HepG2 (cell line): ENCODE results near the gene NARF. TPM values are rescaled to one million over a fixed set of nuclear protein-coding genes. Genes with fewer than 3 reads are reported as not detected.

Source experiments
- ATAC-seq: fragments of 200-7000 bp; cut with Tn5 transposase; 3 replicates; pipeline ENCODE4 v1.9.1; 2020; ENCODE audit warnings: mild to moderate bottlenecking, moderate library complexity
- BruUV-seq: library from RNA; stranded (reverse); fragments of 400-500 nt; replicated peaks from 2 replicates; lab custom pipeline; 2021; lab: Mats Ljungman, UMichigan
- CTCF ChIA-PET: fragments of 300-600 bp; formaldehyde crosslinking; extraction: SDS; loops from one replicate; lab custom pipeline; 2021; ENCODE audit warnings: low total read pairs, inconsistent platforms, low intra/inter-chr PET ratio; lab: Yijun Ruan, JAX
- POLR2A ChIA-PET: fragments of 350-600 bp; sonication (Branson Sonifier 250); formaldehyde crosslinking; loops from one replicate; lab custom pipeline; 2020; ENCODE audit warnings: antibody characterized with exemption, inconsistent platforms; lab: Yijun Ruan, JAX
- DNase-seq: peaks from one replicate; pipeline ENCODE4 v3.0.0-alpha.2; 2015; ENCODE audit warnings: low spot score
- FAIRE-seq: peaks from 3 replicates; lab custom pipeline; 2011; peaks lifted over from hg19 to GRCh38; lab: Jason Lieb, UNC
- H2AFZ ChIP-seq: one replicate; pipeline ENCODE4 v1.6.1; 2011; ENCODE audit warnings: low read length, inconsistent platforms
- H3K27ac ChIP-seq: fragments of 300-600 bp; 3 replicates; pipeline ENCODE4 v1.8.0; 2011; ENCODE audit warnings: mixed run types, mild to moderate bottlenecking, mixed read lengths, low read length, inconsistent platforms; ENCODE audit not compliant: insufficient read depth; ENCODE audit errors: extremely low read length
- H3K27me3 ChIP-seq, 2 experiments: fragments of 200-600 bp in 1 of 2; 2 replicates in 1 of 2; 3 replicates in 1 of 2; pipeline versions ENCODE4 v1.6.0 to v1.8.0; 2011; ENCODE audit warnings: low read length in 2 of 2, mild to moderate bottlenecking in 2 of 2, moderate library complexity in 2 of 2, inconsistent platforms in 1 of 2; ENCODE audit not compliant: insufficient read depth in 2 of 2, control insufficient read depth in 1 of 2
- H3K36me3 ChIP-seq, 2 experiments: fragments of 200-600 bp in 1 of 2; replicated peaks in 1 of 2; 2 replicates in 1 of 2; 3 replicates in 1 of 2; pipeline versions ENCODE4 v1.5.1 to v1.8.0; 2011; ENCODE audit warnings: low read length in 2 of 2, inconsistent platforms in 1 of 2; ENCODE audit not compliant: insufficient read depth in 2 of 2, control insufficient read depth in 1 of 2
- H3K4me1 ChIP-seq: 2 replicates; pipeline ENCODE4 v1.5.1; 2012; ENCODE audit warnings: low read length, inconsistent platforms; ENCODE audit not compliant: insufficient read depth
- H3K4me2 ChIP-seq: 2 replicates; pipeline ENCODE4 v1.6.0; 2011; ENCODE audit warnings: low read depth, low read length, inconsistent platforms
- H3K4me3 ChIP-seq, 3 experiments: fragments of 200-600 bp in 1 of 3; sonication (generic), shearing (Covaris generic) in 1 of 3; replicated peaks in 1 of 3; 2 replicates each; pipeline ENCODE4 v1.5.1; 2011 to 2016; ENCODE audit warnings: low read length in 3 of 3, inconsistent platforms in 2 of 3, low read depth in 2 of 3, mild to moderate bottlenecking in 2 of 3, control low read depth in 1 of 3, mixed read lengths in 1 of 3; ENCODE audit not compliant: insufficient read depth in 1 of 3
- H3K79me2 ChIP-seq: one replicate; pipeline ENCODE4 v1.6.1; 2011; ENCODE audit warnings: low read length, inconsistent platforms; ENCODE audit not compliant: insufficient read depth
- H3K9ac ChIP-seq: 2 replicates; pipeline ENCODE4 v1.6.0; 2011; ENCODE audit warnings: mild to moderate bottlenecking, low read depth, low read length, inconsistent platforms; ENCODE audit not compliant: insufficient read depth
- H3K9me3 ChIP-seq: 2 replicates; pipeline ENCODE4 v1.5.1; 2012; ENCODE audit warnings: mild to moderate bottlenecking, low read length
- H4K20me1 ChIP-seq: 2 replicates; pipeline ENCODE4 v1.6.0; 2011; ENCODE audit warnings: inconsistent platforms, mild to moderate bottlenecking, low read length, moderate library complexity; ENCODE audit not compliant: insufficient read depth
- CHD4 ChIP-seq: fragments of 200-600 bp; sonication (generic); IDR thresholded peaks from 2 replicates; pipeline ENCODE4 v1.7.0; 2017; ENCODE audit warnings: mild to moderate bottlenecking, low read length, borderline replicate concordance
- FOXA3 ChIP-seq: IDR thresholded peaks from 2 replicates; pipeline ENCODE4 v1.6.1; 2016; ENCODE audit warnings: missing genetic modification reagents, missing compliant biosample characterization
- HIC2 ChIP-seq: sonication (generic); formaldehyde crosslinking; IDR thresholded peaks from 2 replicates; pipeline ENCODE4 v1.9.0; 2022; ENCODE audit warnings: low read depth, missing genetic modification reagents
- HNRNPH1 ChIP-seq: fragments of 200-400 bp; formaldehyde crosslinking; optimal IDR thresholded peaks from 2 replicates; pipeline ENCODE3; 2017; ENCODE audit warnings: mild to moderate bottlenecking, low read depth, low read length
- KDM2A ChIP-seq: sonication (generic); formaldehyde crosslinking; IDR thresholded peaks from 2 replicates; pipeline ENCODE4 v1.4.0; 2020; ENCODE audit warnings: low read depth, missing genetic modification reagents, borderline replicate concordance
- NR2C2 ChIP-seq: sonication (generic); formaldehyde crosslinking; IDR thresholded peaks from 2 replicates; pipeline ENCODE4 v1.4.0; 2020; ENCODE audit warnings: missing genetic modification reagents, mild to moderate bottlenecking, moderate library complexity, borderline replicate concordance
- TMF1 ChIP-seq: sonication (generic); formaldehyde crosslinking; IDR thresholded peaks from 2 replicates; pipeline ENCODE4 v1.8.1; 2022; ENCODE audit warnings: low read depth, missing genetic modification reagents
- TSC22D2 ChIP-seq: sonication (generic); formaldehyde crosslinking; IDR thresholded peaks from 2 replicates; pipeline ENCODE4 v1.5.1; 2020; ENCODE audit warnings: missing genetic modification reagents, mild to moderate bottlenecking, borderline replicate concordance
- XBP1 ChIP-seq: sonication (generic); formaldehyde crosslinking; IDR thresholded peaks from 2 replicates; pipeline ENCODE4 v1.5.0; 2020; ENCODE audit warnings: missing genetic modification reagents
- ZNF362 ChIP-seq: sonication (generic); formaldehyde crosslinking; IDR thresholded peaks from 2 replicates; pipeline ENCODE4 v1.4.0; 2020; ENCODE audit warnings: missing genetic modification reagents, mild to moderate bottlenecking, borderline replicate concordance
- ZNF549 ChIP-seq: sonication (generic); formaldehyde crosslinking; IDR thresholded peaks from 2 replicates; pipeline ENCODE4 v1.5.0; 2020; ENCODE audit warnings: missing genetic modification reagents
- ZNF703 ChIP-seq: sonication (generic); formaldehyde crosslinking; IDR thresholded peaks from 2 replicates; pipeline ENCODE4 v1.5.1; 2020; ENCODE audit warnings: missing genetic modification reagents, mild to moderate bottlenecking, moderate library complexity, borderline replicate concordance
- ZNF790 ChIP-seq: sonication (generic); formaldehyde crosslinking; IDR thresholded peaks from 2 replicates; pipeline ENCODE4 v1.8.0; 2022; ENCODE audit warnings: missing genetic modification reagents, mild to moderate bottlenecking, borderline replicate concordance
- WGBS: methylation state at CpG from one replicate; pipeline ENCODE4 v1.1.6; 2017; ENCODE audit warnings: low lambda C conversion rate; 5-methylcytosine and 5-hydroxymethylcytosine counted together
- in situ Hi-C: cut with HindIII; loops from 2 replicates; pipeline ENCODE4 v1.10.0; 2017; ENCODE audit warnings: low pct_unique_long_range_greater_than_20kb; ENCODE audit not compliant: extremely low pct_ligation_motif_present
- intact Hi-C: fragments of 100-400 bp; cut with micrococcal nuclease; formaldehyde crosslinking; loops from one replicate; pipeline ENCODE4 v1.10.0; 2022; ENCODE audit not compliant: unreplicated experiment
- polyA plus RNA-seq, 8 experiments: library from polyadenylated mRNA; depleted of rRNA in 3 of 8; stranded (reverse) in 7 of 8; unstranded in 1 of 8; fragments of >200 nt; fragmentation: Illumina TruSeq in 4 of 8; extraction: Trizol in 4 of 8; gene quantifications; 2 replicates each; pipeline versions ENCODE4 v1.2.1 to v1.2.3, GENCODE V29; 2011 to 2016; ENCODE audit warnings: low read depth in 4 of 8, missing spikeins in 1 of 8, mixed read lengths in 1 of 8; ENCODE audit not compliant: insufficient read depth in 1 of 8
- total RNA-seq, 5 experiments: library from RNA; depleted of rRNA; stranded (reverse); fragments of >200 nt; fragmentation: Illumina TruSeq; extraction: Trizol; gene quantifications; 2 replicates each; pipeline ENCODE4 v1.2.3, GENCODE V29; 2016; ENCODE audit warnings: low read depth in 1 of 5
- TF ChIP-seq, protein P1 (sequence below): sonication (generic); formaldehyde crosslinking; IDR thresholded peaks from 2 replicates; pipeline ENCODE4 v1.4.0; 2020; ENCODE audit warnings: low read depth, mild to moderate bottlenecking, missing genetic modification reagents

Gene NARF
- total and polyA plus RNA-seq, 2 of the 13 experiments (the other 11 are each of a cell fraction or from before 2014, with no cell fraction given) = 61.1 to 144 TPM

GRCh38 chr17:82525712-82526111 is 67.2 kb downstream of the NARF start:
- WGBS = 67% methylated on average over 4 of the region's 4 CpGs
- POLR2A ChIA-PET = no interaction called here
- Histone ChIP-seq H3K9ac (peak overlapping the region; percentile 63), H2AFZ (no peak overlapping the region), H3K36me3 (peaks cover 5 to 14% of the 10 kb centered on the region in 2 experiments), H3K27ac (peak overlapping the region; percentile 85), H3K4me1 (peaks cover 90% of the 10 kb centered on the region)
- BruUV-seq = no TSS peak
- TF ChIP-seq, protein P1, sequence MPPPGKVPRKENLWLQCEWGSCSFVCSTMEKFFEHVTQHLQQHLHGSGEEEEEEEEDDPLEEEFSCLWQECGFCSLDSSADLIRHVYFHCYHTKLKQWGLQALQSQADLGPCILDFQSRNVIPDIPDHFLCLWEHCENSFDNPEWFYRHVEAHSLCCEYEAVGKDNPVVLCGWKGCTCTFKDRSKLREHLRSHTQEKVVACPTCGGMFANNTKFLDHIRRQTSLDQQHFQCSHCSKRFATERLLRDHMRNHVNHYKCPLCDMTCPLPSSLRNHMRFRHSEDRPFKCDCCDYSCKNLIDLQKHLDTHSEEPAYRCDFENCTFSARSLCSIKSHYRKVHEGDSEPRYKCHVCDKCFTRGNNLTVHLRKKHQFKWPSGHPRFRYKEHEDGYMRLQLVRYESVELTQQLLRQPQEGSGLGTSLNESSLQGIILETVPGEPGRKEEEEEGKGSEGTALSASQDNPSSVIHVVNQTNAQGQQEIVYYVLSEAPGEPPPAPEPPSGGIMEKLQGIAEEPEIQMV (CRISPR knock-in tag) = no peak
- TF ChIP-seq CHD4 (peak; percentile 56; the same call in 1 of the 2 replicates), TMF1 (CRISPR knock-in tag) (no peak), KDM2A (CRISPR knock-in tag) (no peak)
- TF ChIP-seq, all 625 proteins: peak for 1
- peak overlapping the region; percentile 69 for H3K4me2 ChIP-seq
- ATAC-seq (no peak), DNase-seq (no peak), FAIRE-seq (no peak)
- H3K4me3 ChIP-seq = no peak overlapping the region; a peak in 1 of 6 replicates
- peaks cover 98% of the 10 kb centered on the region for H3K79me2 ChIP-seq
- intact Hi-C loops = no loop called here
- H3K27me3 ChIP-seq = no peaks in the 10 kb centered on the region; a peak in 1 of 5 replicates
- CTCF ChIA-PET = no interaction called here
- in situ Hi-C loops = no loop called here
- no peaks in the 10 kb centered on the region for H3K9me3 ChIP-seq
- peaks cover 98% of the 10 kb centered on the region for H4K20me1 ChIP-seq

- in situ Hi-C loops = no loop called here
- Histone ChIP-seq H3K9me3 (no peaks in the 10 kb centered on the region), H3K9ac (no peak overlapping the region), H3K4me3 (no peak overlapping the region), H3K27ac (peak overlapping the region; percentile 38), H4K20me1 (peaks cover 98% of the 10 kb centered on the region), H3K27me3 (no peaks in the 10 kb centered on the region), H3K4me2 (peak overlapping the region; percentile 16), H3K4me1 (peaks cover 90% of the 10 kb centered on the region), H2AFZ (no peak overlapping the region), H3K79me2 (peaks cover 99% of the 10 kb centered on the region), H3K36me3 (peaks cover 5 to 17% of the 10 kb centered on the region in 2 experiments)
- 66% methylated on average over 8 of the region's 8 CpGs for WGBS
- intact Hi-C loops = no loop called here
- POLR2A ChIA-PET = interaction anchor here (1.1 to 1.6 kb wide), 2 partner anchors 10 to 287 kb away, joined by 3 to 4 read pairs; no protein-coding TSS in a partner anchor
- FAIRE-seq (no peak), ATAC-seq (no peak; the same call in 2 of the 3 replicates), DNase-seq (no peak)
- no TSS peak for BruUV-seq
- CTCF ChIA-PET = no interaction called here
- TF ChIP-seq ZNF362 (CRISPR knock-in tag) = peak; percentile 20; the same call in 1 of the 2 replicates
- no peak for TF ChIP-seq NR2C2
- no peak for TF ChIP-seq ZNF790 (CRISPR knock-in tag)
- no peak for TF ChIP-seq TSC22D2 (CRISPR knock-in tag)
- TF ChIP-seq HNRNPH1 = no peak
- no peak for TF ChIP-seq ZNF549 (CRISPR knock-in tag)
- TF ChIP-seq FOXA3 (CRISPR knock-in tag) = no peak
- TF ChIP-seq ZNF703 (CRISPR knock-in tag) = no peak
- TF ChIP-seq XBP1 (CRISPR knock-in tag) = no peak
- no peak for TF ChIP-seq HIC2 (CRISPR knock-in tag)
Observed at GRCh38 chr17:82527898-82528297, 69.4 kb downstream of the NARF start.
